GM19463 (cell line): ENCODE measurements around the gene TMEM131.
"Not testable (repeated sequence)": the region's sequence is repeated elsewhere in the genome, so short reads cannot be mapped to it uniquely, and the experiment has no call there.

Source experiments
- ATAC-seq: cut with Tn5 transposase; IDR thresholded peaks from one replicate; pipeline ENCODE4 v1.9.1; 2021; ENCODE audit warnings: mild to moderate bottlenecking, moderate library complexity; ENCODE audit not compliant: unreplicated experiment

TMEM131 gene

GRCh38 chr2:97714084-97714949, 281.4 kb downstream of the TMEM131 start:
- no peak for ATAC-seq

- ATAC-seq: no peak
Observed at GRCh38 chr2:97713296-97714083, 282.3 kb downstream of the TMEM131 start, which contains the start of gene ZAP70. Gene ZAP70 (plus strand): TSS chr2:97713576. CDS start chr2:97724037, 10,461 bp downstream.

GRCh38 chr2:97712693-97713295, 283.0 kb downstream of the TMEM131 start:
- no peak for ATAC-seq

GRCh38 chr2:97712175-97712574, 283.6 kb downstream of the TMEM131 start:
- not testable (repeated sequence) for ATAC-seq

- no peak for ATAC-seq
Observed at GRCh38 chr2:97711394-97711711, 284.4 kb downstream of the TMEM131 start.

- no peak for ATAC-seq
Observed at GRCh38 chr2:97708608-97709007, 287.1 kb downstream of the TMEM131 start.

GRCh38 chr2:97708048-97708380, 287.7 kb downstream of the TMEM131 start:
- no peak for ATAC-seq

- ATAC-seq: no peak
Observed at GRCh38 chr2:97707362-97708047, 288.2 kb downstream of the TMEM131 start.

GRCh38 chr2:97706708-97707345, 288.9 kb downstream of the TMEM131 start:
- no peak for ATAC-seq
